Measurements from ENCODE around the gene CTXN1.

Gene CTXN1

GRCh38 chr19:7947939-7948338 lies 22.0 kb upstream of the CTXN1 start:
- TF ChIP-seq, protein P1, sequence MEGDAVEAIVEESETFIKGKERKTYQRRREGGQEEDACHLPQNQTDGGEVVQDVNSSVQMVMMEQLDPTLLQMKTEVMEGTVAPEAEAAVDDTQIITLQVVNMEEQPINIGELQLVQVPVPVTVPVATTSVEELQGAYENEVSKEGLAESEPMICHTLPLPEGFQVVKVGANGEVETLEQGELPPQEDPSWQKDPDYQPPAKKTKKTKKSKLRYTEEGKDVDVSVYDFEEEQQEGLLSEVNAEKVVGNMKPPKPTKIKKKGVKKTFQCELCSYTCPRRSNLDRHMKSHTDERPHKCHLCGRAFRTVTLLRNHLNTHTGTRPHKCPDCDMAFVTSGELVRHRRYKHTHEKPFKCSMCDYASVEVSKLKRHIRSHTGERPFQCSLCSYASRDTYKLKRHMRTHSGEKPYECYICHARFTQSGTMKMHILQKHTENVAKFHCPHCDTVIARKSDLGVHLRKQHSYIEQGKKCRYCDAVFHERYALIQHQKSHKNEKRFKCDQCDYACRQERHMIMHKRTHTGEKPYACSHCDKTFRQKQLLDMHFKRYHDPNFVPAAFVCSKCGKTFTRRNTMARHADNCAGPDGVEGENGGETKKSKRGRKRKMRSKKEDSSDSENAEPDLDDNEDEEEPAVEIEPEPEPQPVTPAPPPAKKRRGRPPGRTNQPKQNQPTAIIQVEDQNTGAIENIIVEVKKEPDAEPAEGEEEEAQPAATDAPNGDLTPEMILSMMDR (IDR thresholded peaks at IDR 0.05; ENCODE audit: borderline replicate concordance, control extremely low read depth, extremely low read depth, insufficient read depth, missing control alignments) = no peak
- DNase-seq (ENCODE audit: low spot score) = no peak
- in situ Hi-C loops (cut with MboI; ENCODE audit: low sequenced_read_pairs, unreplicated experiment) = no loop called here

DNA sequence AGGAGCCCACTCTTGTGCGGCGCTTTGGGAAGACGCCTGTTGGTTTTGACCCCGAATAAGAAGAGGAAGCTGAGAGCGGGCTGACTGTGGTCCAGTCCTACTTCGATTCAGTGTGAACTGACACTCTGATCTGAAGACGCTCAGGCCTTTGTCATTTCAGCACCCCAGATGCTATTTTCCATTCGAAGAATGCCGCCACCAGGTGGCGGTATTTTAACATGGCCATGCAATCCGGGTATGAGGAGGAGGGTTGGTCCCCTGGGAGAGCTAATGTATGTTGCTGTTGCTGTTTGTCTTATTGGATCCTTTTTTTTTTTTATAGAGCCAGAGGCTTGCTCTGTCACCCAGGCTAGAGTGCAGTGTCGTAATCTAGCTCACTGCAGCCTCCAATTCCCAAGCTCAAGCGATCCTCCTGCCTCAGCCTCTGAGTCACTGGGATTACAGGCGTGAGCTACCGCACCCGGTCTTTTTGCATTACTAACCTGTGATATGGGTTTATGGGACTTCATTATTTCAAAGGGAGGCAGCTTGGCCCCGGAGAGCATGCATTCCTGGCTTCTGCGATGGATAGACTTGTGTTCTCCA lies 18.3 kb upstream of the CTXN1 start:
- DNase-seq (ENCODE audit: low spot score) = peak; percentile 84
- in situ Hi-C loops (cut with MboI; ENCODE audit: low sequenced_read_pairs, unreplicated experiment) = no loop called here
- TF ChIP-seq, protein P1 (IDR thresholded peaks at IDR 0.05; ENCODE audit: borderline replicate concordance, control extremely low read depth, extremely low read depth, insufficient read depth, missing control alignments) = peak; percentile 68

- TF ChIP-seq, protein P1 (IDR thresholded peaks at IDR 0.05; ENCODE audit: borderline replicate concordance, control extremely low read depth, extremely low read depth, insufficient read depth, missing control alignments) = no peak
- in situ Hi-C loops (cut with MboI; ENCODE audit: low sequenced_read_pairs, unreplicated experiment) = no loop called here
- DNase-seq (ENCODE audit: low spot score) = peak; percentile 98
Observed at GRCh38 chr19:7943444-7944176, 17.7 kb upstream of the CTXN1 start, which contains the start of gene TIMM44. TSS of gene TIMM44 (minus strand) at chr19:7943666. CDS start at chr19:7943651, 15 bp downstream.

DNA sequence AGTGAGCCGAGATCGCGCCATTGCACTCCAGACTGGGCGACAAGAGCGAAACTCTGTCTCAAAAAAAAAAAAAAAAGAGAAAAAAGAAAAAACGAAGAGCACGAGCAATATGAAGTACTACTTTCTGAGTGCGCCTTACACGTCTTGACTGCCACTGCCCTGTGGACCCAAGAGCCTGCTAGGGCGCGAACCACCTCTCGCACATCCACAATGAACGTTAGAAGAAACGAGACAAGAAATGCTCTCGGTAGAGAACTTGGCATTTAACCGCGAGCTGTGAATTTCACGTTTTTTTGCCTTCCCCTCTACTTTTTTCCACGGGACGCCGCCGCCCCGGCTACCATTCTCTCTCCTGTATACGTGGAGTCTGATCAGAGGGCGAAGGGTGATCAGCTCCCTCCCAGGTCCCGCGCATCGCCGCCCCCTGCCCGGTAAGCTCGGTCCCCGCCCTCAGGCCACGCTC lies 17.1 kb upstream of the CTXN1 start:
- TF ChIP-seq, protein P1 (IDR thresholded peaks at IDR 0.05; ENCODE audit: borderline replicate concordance, control extremely low read depth, extremely low read depth, insufficient read depth, missing control alignments) = no peak
- in situ Hi-C loops (cut with MboI; ENCODE audit: low sequenced_read_pairs, unreplicated experiment) = no loop called here
- DNase-seq (ENCODE audit: low spot score) = no peak

DNA sequence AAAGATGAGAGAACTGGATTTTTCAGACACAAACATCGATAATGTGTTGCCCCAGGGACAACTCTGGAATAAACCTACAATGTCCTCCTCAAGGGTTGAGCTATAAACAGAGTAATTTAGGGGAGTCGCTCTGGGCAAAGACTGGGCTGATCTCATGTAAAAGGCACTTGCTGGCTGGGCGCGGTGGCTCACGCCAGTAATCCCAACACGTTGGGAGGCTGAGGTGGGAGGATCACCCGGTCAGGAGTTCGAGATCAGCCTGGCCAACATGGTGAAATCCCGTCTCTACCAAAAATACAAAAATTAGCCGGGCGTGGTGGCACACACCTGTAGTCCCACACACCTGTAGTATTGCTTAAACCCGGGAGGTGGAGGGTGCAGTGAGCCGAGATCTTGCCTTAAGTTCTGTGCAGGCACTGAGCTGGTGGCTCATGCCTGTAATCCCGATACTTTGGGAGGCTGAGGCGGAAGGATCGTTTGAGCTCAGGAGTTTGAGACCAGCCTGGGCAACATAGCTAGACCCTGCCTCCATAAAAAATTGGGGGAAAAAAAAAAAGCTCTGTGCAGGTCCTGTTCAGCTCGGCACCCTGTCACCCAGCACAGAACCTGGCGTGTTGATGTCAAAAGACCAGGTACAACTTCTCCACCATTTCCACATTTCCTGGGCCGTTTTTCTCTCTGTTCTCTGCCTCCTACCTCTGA lies 16.1 kb upstream of the CTXN1 start:
- TF ChIP-seq, protein P1 (IDR thresholded peaks at IDR 0.05; ENCODE audit: borderline replicate concordance, control extremely low read depth, extremely low read depth, insufficient read depth, missing control alignments) = no peak
- no peak for DNase-seq (ENCODE audit: low spot score)
- in situ Hi-C loops (cut with MboI; ENCODE audit: low sequenced_read_pairs, unreplicated experiment) = no loop called here

DNA sequence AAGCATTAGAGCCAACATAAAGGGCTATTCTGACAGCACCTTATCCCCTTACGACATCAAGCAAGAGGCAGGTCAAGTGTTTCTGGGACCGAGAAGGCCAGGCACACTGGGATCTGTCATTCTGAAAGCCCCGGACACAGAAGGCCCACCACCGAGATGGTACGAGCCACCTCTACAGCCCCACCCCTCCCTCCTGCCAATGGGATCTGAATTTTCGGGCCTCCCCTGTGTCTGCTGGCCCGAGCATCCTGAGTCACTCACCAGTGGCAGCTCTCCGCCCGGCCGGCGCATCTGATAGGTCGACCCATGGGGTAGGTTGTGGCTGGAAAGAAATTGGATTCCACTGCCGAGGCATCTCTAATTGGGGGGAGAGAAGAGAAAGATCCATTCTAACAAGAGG lies 14.9 kb upstream of the CTXN1 start:
- no peak for DNase-seq (ENCODE audit: low spot score)
- in situ Hi-C loops (cut with MboI; ENCODE audit: low sequenced_read_pairs, unreplicated experiment) = no loop called here
- TF ChIP-seq, protein P1 (IDR thresholded peaks at IDR 0.05; ENCODE audit: borderline replicate concordance, control extremely low read depth, extremely low read depth, insufficient read depth, missing control alignments) = no peak

All from GM13976 (cell line).